ENCODE measurements around the gene GRAMD2A.

DNA sequence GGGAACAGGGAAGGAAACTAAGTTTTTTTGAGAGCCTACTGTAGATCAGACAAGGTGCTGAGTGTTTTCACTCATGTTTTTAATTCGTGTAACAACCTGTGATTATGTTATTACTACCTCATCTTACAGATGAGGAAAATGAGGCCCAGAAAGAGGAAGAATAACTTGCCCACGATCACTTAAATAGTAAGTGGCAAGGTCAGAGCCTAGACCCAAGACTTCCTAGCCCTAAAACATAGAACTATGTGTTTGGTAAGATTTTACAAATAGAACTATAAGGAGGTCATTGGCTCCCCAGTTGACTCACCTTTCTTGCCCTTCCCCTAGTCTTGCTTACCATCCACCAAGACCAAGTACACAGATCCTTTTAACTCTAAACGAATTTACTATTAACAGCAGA is 65.7 kb downstream of the GRAMD2A start:
- no peak for TF ChIP-seq EP300 (IDR thresholded peaks at IDR 0.05)
- TF ChIP-seq, protein P1, sequence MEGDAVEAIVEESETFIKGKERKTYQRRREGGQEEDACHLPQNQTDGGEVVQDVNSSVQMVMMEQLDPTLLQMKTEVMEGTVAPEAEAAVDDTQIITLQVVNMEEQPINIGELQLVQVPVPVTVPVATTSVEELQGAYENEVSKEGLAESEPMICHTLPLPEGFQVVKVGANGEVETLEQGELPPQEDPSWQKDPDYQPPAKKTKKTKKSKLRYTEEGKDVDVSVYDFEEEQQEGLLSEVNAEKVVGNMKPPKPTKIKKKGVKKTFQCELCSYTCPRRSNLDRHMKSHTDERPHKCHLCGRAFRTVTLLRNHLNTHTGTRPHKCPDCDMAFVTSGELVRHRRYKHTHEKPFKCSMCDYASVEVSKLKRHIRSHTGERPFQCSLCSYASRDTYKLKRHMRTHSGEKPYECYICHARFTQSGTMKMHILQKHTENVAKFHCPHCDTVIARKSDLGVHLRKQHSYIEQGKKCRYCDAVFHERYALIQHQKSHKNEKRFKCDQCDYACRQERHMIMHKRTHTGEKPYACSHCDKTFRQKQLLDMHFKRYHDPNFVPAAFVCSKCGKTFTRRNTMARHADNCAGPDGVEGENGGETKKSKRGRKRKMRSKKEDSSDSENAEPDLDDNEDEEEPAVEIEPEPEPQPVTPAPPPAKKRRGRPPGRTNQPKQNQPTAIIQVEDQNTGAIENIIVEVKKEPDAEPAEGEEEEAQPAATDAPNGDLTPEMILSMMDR (IDR thresholded peaks at IDR 0.05) = no peak
- no peak for TF ChIP-seq POLR2A (IDR thresholded peaks at IDR 0.05)

All from tibial nerve (tissue), 4 donors.